Activated CD4-positive, alpha-beta T cell treated with anti-CD3 and anti-CD28 coated beads, Interleukin-2, amount 10 ng/mL, durations not matched to agents 24 days and 14 days (primary cell): ENCODE data around the gene POLR3H. TPM values are rescaled to one million over a fixed set of nuclear protein-coding genes. Genes with fewer than 3 reads are reported as not detected.

ENCODE experiments used
- DNase-seq: peaks from one replicate; pipeline ENCODE4 v3.0.0; 2022
- H3K27ac Mint-ChIP-seq: one replicate; pipeline ENCODE4 v1.8.0; 2022; ENCODE audit warnings: mild to moderate bottlenecking, mixed read lengths
- H3K27me3 Mint-ChIP-seq: one replicate; pipeline ENCODE4 v1.8.0; 2022; ENCODE audit warnings: mixed read lengths
- H3K36me3 Mint-ChIP-seq: one replicate; pipeline ENCODE4 v1.8.0; 2022; ENCODE audit warnings: low read depth, mild to moderate bottlenecking, mixed read lengths
- H3K4me1 Mint-ChIP-seq: one replicate; pipeline ENCODE4 v1.8.0; 2021; ENCODE audit warnings: mixed read lengths
- H3K4me3 Mint-ChIP-seq: one replicate; pipeline ENCODE4 v1.8.0; 2022; ENCODE audit warnings: mild to moderate bottlenecking, moderate library complexity, mixed read lengths
- H3K9me3 Mint-ChIP-seq: one replicate; pipeline ENCODE4 v1.8.0; 2021; ENCODE audit warnings: mixed read lengths
- intact Hi-C: fragments of 100-400 bp; cut with micrococcal nuclease; formaldehyde crosslinking; loops from one replicate; pipeline ENCODE4 v1.15.1; 2023
- total RNA-seq: library from RNA; stranded (reverse); gene quantifications from 2 replicates; pipeline ENCODE4 v1.2.3, GENCODE V29; 2022

POLR3H gene
- total RNA-seq, 1 donor from 2014 or later: 49.2 TPM

DNA sequence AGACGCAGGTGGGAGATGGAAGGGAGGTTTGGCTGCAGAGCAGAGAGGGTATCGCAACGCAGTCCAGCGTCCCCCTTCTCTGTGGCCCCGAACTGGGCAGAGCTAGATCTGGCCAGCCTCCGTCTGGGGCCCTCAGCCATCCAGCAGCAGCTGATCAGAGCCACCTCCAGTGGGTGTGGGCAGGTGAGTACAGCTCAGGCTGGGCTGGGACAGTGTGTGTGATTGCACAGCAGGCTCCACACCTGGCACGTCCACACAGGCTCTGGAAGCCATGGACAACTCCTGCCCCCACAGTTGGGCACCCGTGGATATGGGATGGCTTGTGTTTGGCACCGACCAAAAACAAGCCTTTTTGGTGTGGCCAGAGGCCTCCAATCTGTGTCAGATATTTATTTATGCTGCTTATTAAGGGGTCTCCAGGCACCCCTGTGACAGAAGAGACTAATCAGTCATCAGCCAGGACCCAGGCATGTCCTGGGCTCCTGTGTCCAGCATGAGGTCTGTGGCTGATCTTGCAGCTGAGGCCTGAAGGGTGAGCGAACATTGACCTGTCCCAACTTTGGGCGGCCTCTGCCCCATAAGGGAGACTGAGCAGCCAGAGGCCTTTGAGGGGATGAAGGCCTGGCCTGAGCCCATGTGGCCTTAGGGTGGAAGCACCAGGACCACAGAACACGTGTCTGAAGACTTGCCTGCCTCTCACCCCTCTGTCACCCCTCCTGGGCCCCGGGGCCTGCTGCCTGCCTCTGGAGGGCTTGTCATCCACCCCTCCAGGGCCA lies 18.6 kb downstream of the POLR3H start:
- no peak for DNase-seq
- no peak overlapping the region for H3K4me3 Mint-ChIP-seq
- no peaks in the 10 kb centered on the region for H3K27me3 Mint-ChIP-seq
- peaks cover 10% of the 10 kb centered on the region for H3K4me1 Mint-ChIP-seq
- peak overlapping the region; percentile 60 for H3K27ac Mint-ChIP-seq
- peaks cover 37% of the 10 kb centered on the region for H3K36me3 Mint-ChIP-seq
- intact Hi-C loops: loop anchor here (1.0 kb wide), 1 partner anchor 122 kb away; no protein-coding TSS in a partner anchor
- no peaks in the 10 kb centered on the region for H3K9me3 Mint-ChIP-seq

DNA sequence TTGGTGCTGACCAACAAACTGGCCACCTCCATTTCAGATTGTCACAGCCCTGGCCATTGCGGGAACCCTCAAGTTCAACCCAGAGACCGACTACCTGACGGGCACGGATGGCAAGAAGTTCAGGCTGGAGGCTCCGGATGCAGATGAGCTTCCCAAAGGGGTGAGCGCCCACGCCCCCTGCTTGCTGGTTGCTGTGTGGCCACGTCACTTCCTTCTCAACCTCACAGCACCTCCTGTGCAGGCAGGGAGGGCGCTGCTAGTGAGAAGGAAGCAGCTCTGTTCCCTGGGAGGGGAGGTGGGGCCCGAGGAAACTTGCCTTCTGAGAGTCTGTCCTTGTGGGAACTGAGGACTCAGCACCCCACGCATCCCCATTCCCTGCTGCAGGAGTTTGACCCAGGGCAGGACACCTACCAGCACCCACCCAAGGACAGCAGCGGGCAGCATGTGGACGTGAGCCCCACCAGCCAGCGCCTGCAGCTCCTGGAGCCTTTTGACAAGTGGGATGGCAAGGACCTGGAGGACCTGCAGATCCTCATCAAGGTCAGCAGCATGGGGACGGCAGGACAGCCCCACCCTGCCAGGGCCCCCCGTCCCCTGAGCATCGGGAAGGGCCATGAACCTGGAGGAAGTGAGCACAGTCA lies 19.3 kb downstream of the POLR3H start:
- intact Hi-C loops: no loop called here
- H3K27me3 Mint-ChIP-seq: no peaks in the 10 kb centered on the region
- H3K27ac Mint-ChIP-seq: peak overlapping the region; percentile 60

DNA sequence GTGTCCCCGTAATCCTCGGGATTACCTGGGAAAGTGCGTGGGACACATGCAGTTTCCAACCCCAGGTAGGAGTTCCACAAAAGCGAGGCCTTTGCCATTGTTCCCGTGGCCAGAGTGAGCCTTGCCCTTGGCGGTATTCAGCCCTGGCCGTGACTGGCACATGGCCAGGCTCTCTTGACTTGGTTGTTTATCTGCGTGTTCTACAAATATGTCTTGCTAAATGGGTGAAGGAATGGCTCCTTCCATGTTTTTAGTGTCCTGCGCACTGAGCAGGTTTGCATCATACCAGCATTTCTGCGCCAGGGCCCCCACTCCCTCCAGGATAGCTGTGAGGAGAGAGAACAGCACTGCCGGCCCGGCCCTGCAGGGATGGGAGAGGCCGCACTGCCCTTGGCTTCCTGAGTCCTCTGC lies 20.0 kb downstream of the POLR3H start:
- H3K4me1 Mint-ChIP-seq: peaks cover 10% of the 10 kb centered on the region
- no peak for DNase-seq
- intact Hi-C loops: no loop called here
- H3K9me3 Mint-ChIP-seq: no peaks in the 10 kb centered on the region
- no peak overlapping the region for H3K27ac Mint-ChIP-seq
- H3K4me3 Mint-ChIP-seq: no peak overlapping the region
- H3K36me3 Mint-ChIP-seq: peaks cover 32% of the 10 kb centered on the region
- no peaks in the 10 kb centered on the region for H3K27me3 Mint-ChIP-seq

More for the DNA sequence above, 19.3 kb downstream of the POLR3H start:
- DNase-seq: peak; percentile 90
- Mint-ChIP-seq H3K4me1 (peaks cover 10% of the 10 kb centered on the region), H3K4me3 (no peak overlapping the region), H3K36me3 (peaks cover 32% of the 10 kb centered on the region), H3K9me3 (no peaks in the 10 kb centered on the region)

DNA sequence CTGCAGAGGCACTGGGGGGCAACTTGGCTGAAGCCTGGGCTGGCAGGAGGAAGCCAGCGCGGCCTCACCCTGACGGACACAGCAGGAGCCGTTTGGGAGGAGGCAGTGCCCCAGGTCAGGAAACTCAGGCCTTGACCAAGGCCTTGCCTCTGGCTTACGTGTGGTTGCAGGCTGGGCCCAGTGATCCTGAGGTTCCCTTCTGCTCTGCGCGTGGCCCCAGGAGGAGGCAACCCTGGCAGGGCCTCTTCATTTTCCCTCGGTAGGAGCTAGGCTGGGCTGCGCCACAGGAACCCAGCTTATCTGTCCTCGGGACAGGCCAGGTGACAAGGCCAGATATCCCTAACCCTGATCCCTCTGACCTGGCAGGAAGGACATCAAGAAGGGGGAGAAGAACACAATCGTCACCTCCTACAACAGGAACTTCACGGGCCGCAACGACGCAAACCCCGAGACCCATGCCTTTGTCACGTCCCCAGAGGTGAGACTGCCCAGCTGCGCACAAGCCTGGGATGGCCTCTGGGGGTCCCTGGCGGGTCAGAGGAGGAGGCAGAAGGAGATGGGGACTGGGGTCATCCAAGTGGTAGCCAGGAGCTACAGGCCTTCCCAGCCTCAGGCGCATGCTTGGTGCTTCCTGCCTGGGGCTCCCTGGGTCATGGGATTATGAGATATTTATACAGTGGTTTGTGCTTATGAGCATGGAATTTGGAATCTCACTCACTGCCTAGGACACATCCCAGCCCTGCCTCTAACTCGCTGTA lies 20.6 kb downstream of the POLR3H start:
- Mint-ChIP-seq H3K4me3 (no peak overlapping the region), H3K27ac (no peak overlapping the region), H3K4me1 (peaks cover 10% of the 10 kb centered on the region), H3K27me3 (no peaks in the 10 kb centered on the region), H3K9me3 (no peaks in the 10 kb centered on the region), H3K36me3 (peaks cover 29% of the 10 kb centered on the region)
- intact Hi-C loops: no loop called here
- no peak for DNase-seq

DNA sequence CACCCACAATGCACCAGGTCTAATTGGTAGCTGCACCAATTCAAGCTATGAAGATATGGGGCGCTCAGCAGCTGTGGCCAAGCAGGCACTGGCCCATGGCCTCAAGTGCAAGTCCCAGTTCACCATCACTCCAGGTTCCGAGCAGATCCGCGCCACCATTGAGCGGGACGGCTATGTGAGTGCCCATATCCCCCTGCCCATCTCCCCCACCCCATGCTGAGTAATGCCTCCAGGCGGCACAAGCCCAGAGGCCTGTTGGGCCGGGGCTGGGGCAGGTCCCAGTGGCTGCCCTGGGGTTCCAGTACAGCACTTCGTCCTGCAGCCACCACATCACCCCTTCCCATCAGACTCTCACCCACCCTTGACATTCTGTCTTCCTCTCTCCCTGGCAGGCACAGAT lies 21.5 kb downstream of the POLR3H start:
- Mint-ChIP-seq H3K27ac (peak overlapping the region; percentile 24), H3K4me3 (no peak overlapping the region), H3K9me3 (no peaks in the 10 kb centered on the region), H3K27me3 (no peaks in the 10 kb centered on the region), H3K4me1 (peaks cover 10% of the 10 kb centered on the region), H3K36me3 (peaks cover 22% of the 10 kb centered on the region)
- DNase-seq: no peak
- intact Hi-C loops: no loop called here

DNA sequence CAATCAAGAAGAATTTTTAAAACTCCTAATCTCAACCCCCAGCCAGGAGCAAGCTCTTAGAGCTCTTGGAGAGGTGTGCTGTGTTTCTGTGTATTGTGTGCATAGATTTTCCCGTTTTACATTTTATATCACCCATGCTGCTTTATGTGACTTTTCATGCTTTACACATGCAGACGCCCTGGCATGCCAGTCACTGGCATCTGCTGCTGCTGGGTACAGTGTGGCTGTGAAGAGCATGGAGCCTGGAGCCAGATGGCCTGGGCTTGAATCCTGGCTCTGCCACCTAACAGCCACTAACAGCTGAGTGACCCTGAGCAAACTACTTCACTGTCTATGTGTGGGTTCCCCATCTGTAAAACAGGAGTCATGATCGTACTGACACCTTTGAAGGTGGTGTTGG lies 23.1 kb downstream of the POLR3H start:
- H3K36me3 Mint-ChIP-seq: peaks cover 25% of the 10 kb centered on the region
- DNase-seq: no peak
- no peaks in the 10 kb centered on the region for H3K27me3 Mint-ChIP-seq
- peaks cover 15% of the 10 kb centered on the region for H3K4me1 Mint-ChIP-seq
- intact Hi-C loops: no loop called here
- no peak overlapping the region for H3K4me3 Mint-ChIP-seq
- no peak overlapping the region for H3K27ac Mint-ChIP-seq
- no peaks in the 10 kb centered on the region for H3K9me3 Mint-ChIP-seq

DNA sequence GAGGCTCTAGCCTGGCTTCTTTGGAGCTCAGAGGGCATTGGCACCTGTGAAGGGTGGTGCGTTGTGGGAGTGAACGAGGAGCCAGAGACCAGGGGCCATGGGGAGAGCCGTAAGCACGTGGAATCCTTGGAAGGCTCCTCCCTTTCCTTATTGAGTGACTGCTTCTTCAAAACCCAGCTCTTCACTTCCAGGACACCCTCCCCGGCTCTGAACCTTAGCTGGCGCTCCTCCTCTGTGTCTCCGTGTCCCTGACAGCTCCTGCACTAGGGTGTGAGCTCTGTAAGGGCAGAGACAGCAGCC lies 26.3 kb downstream of the POLR3H start:
- Mint-ChIP-seq H3K27me3 (no peaks in the 10 kb centered on the region), H3K9me3 (no peaks in the 10 kb centered on the region), H3K4me1 (peaks cover 5% of the 10 kb centered on the region), H3K4me3 (no peak overlapping the region), H3K36me3 (peaks cover 26% of the 10 kb centered on the region), H3K27ac (no peak overlapping the region)
- intact Hi-C loops: no loop called here
- no peak for DNase-seq

DNA sequence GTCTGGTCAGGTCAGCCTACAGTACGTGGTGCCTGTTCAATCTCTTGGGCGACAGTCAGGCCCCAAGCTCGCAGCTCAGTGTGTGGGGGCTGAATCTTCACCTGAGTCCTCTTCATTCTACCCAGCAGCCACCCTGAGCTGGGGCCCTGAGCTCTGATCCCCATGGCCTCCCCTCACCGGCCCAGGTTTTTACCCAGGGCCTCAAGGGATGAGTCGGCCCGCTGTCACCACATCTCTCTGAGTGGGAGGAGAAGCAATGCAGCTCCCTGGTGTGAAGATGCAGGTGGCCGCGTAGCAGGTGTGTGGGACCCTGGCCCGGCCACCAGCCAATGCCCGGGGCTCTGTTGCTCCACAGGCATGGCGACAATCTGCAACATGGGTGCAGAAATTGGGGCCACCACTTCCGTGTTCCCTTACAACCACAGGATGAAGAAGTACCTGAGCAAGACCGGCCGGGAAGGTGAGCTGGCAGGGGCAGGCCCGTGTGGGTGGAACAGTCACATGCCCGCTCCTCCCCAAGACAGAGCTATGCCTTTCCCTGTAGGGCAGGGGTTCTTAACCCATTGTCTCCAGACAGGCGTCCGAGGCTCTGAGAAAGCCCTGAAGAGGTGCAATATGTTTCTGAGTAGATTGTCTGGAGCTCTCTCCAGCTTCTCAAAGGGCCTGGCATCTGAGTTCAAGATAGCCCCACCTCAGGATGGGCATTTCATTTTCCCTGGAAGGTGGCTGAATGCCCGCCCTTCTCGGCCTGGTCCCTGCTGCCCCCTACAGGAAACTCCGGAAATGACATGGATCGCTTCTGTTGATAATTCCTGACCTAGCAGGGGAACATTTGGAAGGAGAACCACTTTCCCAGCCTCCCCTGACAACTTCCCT lies 26.9 kb downstream of the POLR3H start:
- Mint-ChIP-seq H3K36me3 (peaks cover 27% of the 10 kb centered on the region), H3K4me1 (peaks cover 5% of the 10 kb centered on the region), H3K27ac (no peak overlapping the region), H3K4me3 (no peak overlapping the region), H3K9me3 (no peaks in the 10 kb centered on the region), H3K27me3 (no peaks in the 10 kb centered on the region)
- DNase-seq: peak; percentile 78
- intact Hi-C loops: loop anchor here (1.0 kb wide), 1 partner anchor 114 kb away; no protein-coding TSS in a partner anchor

DNA sequence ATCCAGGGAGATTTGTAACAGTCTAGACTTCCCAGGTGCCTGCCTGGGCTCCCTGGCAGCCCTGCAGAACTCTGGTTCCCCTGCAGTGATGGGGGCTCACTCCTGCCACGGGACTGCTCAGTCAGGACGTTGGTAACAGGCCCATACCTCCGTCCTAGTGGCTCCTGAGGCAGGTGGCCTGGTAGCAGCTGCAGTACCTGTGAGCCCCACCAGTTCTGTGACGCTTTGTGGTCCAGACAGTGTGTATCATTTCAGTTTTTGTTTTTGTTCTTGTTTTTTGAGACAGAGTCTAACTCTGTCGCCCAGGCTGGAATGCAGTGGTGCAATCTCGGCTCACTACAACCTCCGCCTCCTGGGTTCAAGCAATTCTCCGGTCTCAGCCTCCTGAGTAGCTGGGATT lies 27.8 kb downstream of the POLR3H start:
- intact Hi-C loops: no loop called here
- H3K4me1 Mint-ChIP-seq: peaks cover 5% of the 10 kb centered on the region
- no peak overlapping the region for H3K4me3 Mint-ChIP-seq
- peaks cover 29% of the 10 kb centered on the region for H3K36me3 Mint-ChIP-seq
- no peak for DNase-seq
- no peaks in the 10 kb centered on the region for H3K9me3 Mint-ChIP-seq
- H3K27ac Mint-ChIP-seq: no peak overlapping the region
- no peaks in the 10 kb centered on the region for H3K27me3 Mint-ChIP-seq

DNA sequence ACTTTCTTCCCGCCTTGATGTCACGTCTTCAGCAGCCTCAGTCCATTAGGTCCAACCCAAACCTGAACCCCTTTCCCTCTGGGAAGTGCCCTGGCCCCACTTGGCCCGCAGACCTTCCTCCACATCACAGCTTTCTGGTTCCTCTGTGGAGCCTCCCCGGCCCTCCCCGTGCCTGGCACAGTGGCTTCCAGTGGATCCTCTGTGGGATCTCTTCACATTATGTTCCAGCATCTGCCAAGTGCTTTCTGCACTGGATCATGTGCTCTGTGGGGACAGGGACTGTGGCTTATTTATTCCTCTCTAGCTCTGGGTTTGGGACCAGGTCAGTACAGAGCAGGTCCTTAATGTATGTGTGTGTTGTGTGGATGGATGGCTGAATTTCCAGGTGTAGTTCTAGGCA lies 30.9 kb downstream of the POLR3H start:
- no peak overlapping the region for H3K4me3 Mint-ChIP-seq
- no peaks in the 10 kb centered on the region for H3K27me3 Mint-ChIP-seq
- H3K4me1 Mint-ChIP-seq: peaks cover 5% of the 10 kb centered on the region
- H3K9me3 Mint-ChIP-seq: no peaks in the 10 kb centered on the region
- intact Hi-C loops: no loop called here
- no peak for DNase-seq
- H3K36me3 Mint-ChIP-seq: peaks cover 32% of the 10 kb centered on the region
- H3K27ac Mint-ChIP-seq: no peak overlapping the region

DNA sequence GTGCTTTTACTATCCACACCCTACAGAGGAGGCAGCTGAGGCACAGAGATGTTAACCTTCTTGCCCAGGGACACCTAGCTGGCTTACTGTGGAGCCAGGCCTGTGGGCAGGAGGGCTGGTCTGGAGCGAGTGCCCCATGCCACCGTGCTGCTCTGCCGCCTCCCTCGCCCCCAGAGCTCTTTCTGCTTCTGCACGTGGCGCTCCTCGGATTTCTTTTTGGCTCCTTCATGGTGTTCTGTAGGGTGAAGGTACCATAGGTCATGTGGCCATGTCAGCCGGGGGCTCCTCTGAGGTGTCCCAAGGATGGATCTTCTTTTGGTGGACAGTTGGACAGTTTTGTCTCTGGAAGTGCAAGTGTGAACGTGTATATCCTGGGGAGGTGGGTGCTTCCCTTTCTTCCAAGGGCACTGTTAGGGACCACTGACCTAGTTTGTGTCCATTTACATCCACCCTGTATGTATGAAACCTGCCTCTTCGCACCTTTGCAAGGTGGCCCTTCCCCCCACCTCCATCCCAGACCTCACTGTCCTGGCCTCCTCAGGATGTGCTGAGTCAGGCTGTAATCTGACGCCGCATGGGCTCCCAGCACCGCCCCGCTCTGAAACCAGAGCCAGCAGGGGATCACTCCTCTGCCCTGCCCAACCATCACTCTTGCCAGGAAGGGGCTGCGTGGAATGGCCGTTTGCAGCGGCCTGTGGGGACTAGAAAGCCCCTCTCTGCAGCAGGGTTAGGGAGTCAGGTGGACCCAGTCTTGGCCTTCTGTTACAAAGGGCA lies 31.7 kb downstream of the POLR3H start:
- no peaks in the 10 kb centered on the region for H3K9me3 Mint-ChIP-seq
- peaks cover 5% of the 10 kb centered on the region for H3K4me1 Mint-ChIP-seq
- intact Hi-C loops: no loop called here
- H3K36me3 Mint-ChIP-seq: peaks cover 39% of the 10 kb centered on the region
- no peak overlapping the region for H3K4me3 Mint-ChIP-seq
- no peak overlapping the region for H3K27ac Mint-ChIP-seq
- DNase-seq: no peak
- H3K27me3 Mint-ChIP-seq: no peaks in the 10 kb centered on the region

DNA sequence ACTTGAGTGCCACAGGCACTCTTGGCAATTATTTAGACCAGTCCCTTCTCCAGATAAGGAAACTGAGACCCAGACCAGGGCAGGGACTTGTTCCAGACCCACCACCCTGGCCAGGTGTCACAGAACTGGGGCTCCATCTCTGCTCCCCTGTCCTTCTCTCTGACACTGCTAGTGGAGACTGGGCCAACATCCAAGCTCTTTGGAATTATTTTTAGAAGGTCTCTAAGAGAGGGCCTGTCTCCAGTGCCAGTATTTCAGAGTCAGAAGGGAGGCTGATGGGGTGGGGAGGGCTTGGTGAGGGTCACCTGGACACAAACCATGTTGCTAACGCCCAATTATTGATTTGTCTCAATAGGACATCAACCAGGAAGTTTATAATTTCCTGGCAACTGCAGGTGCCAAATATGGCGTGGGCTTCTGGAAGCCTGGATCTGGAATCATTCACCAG lies 32.7 kb downstream of the POLR3H start:
- H3K9me3 Mint-ChIP-seq: no peaks in the 10 kb centered on the region
- intact Hi-C loops: no loop called here
- H3K36me3 Mint-ChIP-seq: peaks cover 36% of the 10 kb centered on the region
- no peak for DNase-seq
- H3K27ac Mint-ChIP-seq: no peak overlapping the region
- no peak overlapping the region for H3K4me3 Mint-ChIP-seq
- H3K4me1 Mint-ChIP-seq: no peaks in the 10 kb centered on the region
- no peaks in the 10 kb centered on the region for H3K27me3 Mint-ChIP-seq

DNA sequence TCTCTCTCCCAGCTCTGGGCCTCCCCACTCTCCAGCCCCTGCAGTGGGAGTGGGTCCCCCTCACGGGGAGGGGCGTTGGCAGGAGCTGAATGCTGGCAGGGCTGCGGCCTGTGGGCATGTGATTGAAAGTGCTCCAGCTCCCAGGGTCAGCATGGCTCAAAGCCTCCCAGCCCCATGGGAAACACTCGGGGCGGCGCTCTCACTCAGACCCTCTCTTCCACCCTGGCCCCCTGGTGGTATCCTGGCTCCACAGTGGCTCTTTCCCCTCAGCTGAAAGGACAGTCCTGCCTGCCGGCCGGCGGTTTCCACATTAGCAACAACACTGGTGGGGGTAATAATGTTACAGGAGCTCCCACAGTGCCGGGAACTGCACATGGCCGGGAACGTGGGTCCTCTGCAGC lies 35.5 kb downstream of the POLR3H start:
- intact Hi-C loops: no loop called here
- H3K27ac Mint-ChIP-seq: no peak overlapping the region

More for the DNA sequence above, 35.5 kb downstream of the POLR3H start:
- H3K27me3 Mint-ChIP-seq: no peaks in the 10 kb centered on the region
- H3K4me3 Mint-ChIP-seq: no peak overlapping the region
- no peaks in the 10 kb centered on the region for H3K9me3 Mint-ChIP-seq
- H3K36me3 Mint-ChIP-seq: peaks cover 30% of the 10 kb centered on the region
- H3K4me1 Mint-ChIP-seq: no peaks in the 10 kb centered on the region
- no peak for DNase-seq
